RCC 7860 (cell line): ENCODE results near the gene VAT1L.
"Not testable (repeated sequence)": the region's sequence is repeated elsewhere in the genome, so short reads cannot be mapped to it uniquely, and the experiment has no call there.

ENCODE experiments used
- DNase-seq: peaks from one replicate; pipeline ENCODE4 v3.0.0-alpha.2; 2015; ENCODE audit warnings: low spot score
- FAIRE-seq: peaks from 2 replicates; lab custom pipeline; 2012; peaks lifted over from hg19 to GRCh38; lab: Jason Lieb, UNC

The VAT1L gene

DNA sequence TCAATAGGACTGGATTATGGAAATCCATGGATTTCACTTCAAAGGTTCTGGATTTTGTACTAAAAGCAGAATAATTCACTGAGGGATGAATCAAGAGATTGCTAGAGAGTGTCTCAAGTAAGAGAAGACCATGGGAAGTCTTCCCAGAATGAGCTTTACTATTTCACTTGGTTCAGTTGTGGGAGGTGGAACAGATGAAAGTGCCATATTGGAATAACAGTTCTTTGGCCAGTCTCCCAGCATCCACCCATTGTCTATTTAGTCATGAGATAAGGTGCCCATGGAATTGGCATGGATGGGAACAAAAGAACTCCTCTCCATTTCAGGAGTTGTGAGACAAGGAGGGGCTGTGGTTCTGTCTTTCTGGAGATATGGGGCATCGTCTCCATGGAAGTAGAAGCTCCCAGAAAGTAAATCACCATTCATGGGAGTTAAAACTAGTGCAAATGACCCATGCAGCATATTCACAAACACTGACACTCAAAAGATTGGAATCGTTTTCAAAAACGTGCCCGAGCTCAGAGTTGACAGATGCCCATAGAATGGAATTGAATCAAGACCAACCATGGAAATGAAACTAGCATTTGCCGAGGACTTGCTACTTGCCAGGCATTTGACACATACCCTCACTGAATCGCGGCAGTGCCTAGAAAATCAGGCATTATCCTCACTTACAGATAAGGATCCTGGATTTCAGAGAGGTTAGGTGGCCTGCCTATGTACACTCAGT is 197.8 kb downstream of the VAT1L start:
- no peak for DNase-seq
- no peak for FAIRE-seq

- FAIRE-seq = no peak
- no peak for DNase-seq
Measured at GRCh38 chr16:77987810-77988209, 199.4 kb downstream of the VAT1L start.

DNA sequence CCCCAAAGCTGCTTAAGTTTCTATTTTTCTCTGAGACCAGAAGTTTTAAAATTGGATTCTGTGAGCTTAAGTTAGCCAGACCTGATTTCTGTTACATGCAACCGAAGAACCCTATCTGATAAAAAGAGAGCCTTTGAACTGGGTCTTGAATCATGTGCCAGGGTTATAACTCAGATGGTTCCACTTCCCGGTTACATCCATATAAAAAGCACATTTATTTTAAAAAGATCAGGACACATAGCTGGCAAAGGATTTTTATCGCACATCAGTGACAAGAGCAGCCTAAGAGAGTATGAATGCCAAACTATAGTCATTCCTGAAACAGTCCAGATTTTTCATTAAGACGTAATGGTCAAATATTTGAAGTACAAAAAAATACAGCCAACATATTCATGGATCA is 201.5 kb downstream of the VAT1L start:
- DNase-seq (no peak), FAIRE-seq (no peak)

- FAIRE-seq = no peak
- DNase-seq = no peak
Measured at GRCh38 chr16:77991701-77992100, 203.3 kb downstream of the VAT1L start.

DNA sequence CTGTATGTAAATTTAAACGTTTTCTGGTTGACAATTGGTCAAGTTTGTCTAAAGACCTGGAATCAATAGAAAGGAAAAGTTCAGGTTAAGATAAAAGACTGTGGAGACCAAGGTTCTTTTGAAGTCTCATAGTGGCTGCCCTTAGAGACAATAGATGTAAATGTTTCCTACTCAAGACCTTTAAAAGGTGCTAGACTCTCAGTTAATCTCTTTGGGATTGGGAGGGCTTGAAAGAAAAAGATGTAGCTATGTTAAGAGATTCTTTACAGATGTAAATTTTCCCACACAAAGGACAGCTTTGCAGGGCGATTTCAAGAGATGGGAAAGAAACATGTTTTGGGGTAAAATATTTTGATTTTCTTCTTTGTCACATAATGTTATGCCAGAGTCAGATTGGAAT is 204.0 kb downstream of the VAT1L start:
- not testable (repeated sequence) for DNase-seq, FAIRE-seq

DNA sequence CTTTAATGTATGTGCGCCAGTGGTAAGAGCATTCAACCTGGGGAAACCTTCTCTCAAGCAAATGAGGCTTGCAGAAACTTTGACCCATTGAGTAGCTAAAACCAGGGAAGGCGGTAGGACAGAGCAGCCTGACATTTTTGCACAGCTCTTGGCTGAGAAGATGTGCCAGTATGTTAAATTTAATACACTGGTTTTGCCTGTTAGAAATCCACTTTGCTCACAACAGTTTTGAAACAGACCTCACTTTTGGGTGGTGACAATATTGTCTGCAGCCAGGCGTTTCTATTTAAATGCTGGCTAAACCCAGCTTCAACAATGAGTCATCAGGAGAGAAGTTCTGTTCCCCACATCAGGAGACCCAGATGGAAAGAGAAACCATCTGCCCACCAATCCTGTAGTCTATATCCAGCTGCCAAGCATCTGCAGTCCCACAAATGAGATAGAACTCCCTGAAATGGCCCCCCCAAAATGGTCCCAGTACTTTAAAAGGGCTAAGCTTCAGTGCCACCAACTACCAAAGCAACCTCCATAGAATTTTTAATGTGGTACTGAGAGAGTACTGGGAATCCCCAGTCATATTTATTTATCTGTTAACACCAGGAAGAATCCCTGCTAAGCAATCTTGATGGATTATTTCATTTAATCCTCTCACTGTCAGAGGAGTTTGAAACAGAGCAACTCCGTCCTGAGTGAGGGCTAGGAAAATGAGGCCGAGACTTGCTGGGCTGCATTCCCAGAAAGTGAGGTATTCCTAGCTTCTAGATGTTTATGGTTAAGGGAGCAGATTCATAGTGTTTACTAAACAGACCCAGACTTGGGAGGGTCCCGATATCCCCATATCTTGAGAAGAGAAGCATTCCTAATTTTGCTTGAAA is 205.0 kb downstream of the VAT1L start:
- DNase-seq (no peak), FAIRE-seq (no peak)

GRCh38 chr16:77995843-77996455 is 207.6 kb downstream of the VAT1L start:
- FAIRE-seq (no peak), DNase-seq (no peak)

DNA sequence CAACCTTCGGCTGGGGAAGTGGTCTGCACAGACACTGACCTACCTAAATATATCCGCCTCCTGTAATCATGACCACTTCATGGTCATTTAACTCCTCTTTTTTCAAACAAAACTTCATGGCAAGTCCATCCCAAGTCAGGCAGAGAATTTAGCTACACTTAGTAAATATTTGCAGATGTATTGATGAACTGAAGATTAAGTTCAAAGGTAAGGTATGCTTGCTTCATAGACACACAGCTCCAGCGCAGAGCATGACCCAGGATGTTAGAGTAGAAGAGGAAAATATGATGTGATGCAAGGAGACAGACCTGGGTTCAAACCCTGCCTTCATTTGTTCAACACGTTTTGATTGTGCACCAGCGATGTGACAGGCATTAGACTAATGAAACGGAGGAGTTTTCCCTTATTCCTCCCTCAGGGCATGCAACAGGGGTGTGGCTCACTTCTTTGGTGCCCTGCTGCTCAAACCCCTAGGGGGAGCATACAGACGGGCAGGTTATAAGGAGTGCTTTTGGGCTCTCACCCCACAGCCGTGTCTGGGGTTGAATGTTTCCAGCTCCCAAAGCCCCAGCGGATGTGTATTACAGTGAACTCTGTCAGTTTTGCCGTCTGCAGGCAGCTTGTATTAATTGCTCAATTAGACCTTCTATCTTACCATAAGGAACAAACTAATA is 210.1 kb downstream of the VAT1L start:
- DNase-seq (no peak), FAIRE-seq (no peak)

DNA sequence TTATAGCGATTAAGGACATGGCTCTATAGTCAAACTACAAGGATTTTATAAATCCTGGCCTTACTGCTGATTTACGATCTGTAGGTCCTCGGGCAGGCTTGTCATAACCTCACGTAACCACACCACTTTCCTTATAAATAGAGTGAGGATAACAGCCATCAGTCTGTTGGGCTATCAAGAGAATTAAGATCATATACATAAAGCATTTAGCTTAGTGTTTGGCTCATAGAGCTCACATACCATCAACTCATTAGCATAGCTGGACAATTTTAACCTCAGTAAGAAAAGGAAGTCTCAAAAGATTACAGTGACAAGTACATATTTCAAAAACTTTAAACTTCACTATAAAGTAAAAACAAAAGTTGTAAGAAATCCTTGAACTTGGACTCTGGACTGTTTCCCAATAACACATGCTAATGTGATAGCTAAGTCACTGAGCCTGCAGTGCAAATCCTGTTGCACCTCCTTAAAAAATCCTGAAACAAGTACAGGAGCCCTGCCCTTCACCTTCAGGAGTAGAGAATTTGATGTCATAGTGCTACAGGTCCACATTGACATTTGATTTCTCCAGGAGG is 213.2 kb downstream of the VAT1L start:
- DNase-seq (no peak), FAIRE-seq (no peak)

DNA sequence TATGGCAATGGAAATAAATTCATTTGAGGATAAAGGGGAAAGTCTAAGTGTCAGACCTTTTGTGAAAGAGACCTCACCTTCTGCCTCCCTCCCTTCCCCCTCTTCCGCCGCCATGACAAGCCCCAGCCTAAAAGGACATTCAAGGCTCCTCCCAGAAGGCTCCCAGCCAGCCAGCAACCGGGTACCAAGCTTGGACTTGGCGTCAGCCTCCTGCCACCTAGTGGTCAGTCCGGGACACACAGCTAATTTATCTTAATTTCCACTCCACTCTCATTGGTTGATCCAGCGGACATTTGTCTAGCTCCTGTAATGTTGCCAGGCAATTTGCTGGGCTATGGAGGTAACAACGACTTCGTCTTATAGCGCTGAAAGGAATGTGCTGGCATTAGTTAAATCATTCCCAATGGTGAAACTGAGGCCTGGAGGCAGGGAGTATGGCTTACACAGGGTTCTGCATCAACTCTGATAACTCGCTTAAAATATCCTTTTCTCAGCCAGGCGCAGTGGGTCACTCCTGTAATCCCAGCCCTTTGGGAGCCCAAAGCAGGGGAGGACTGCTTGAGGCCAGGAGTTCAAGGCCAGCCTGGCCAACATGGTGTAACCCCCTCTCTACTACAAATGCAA is 214.7 kb downstream of the VAT1L start:
- FAIRE-seq = peak; percentile 66
- peak; percentile 59 for DNase-seq

GRCh38 chr16:78004517-78004916 is 216.2 kb downstream of the VAT1L start:
- no peak for FAIRE-seq

GRCh38 chr16:78005881-78006280 is 217.5 kb downstream of the VAT1L start:
- no peak for FAIRE-seq
- no peak for DNase-seq

More at GRCh38 chr16:78004517-78004916, 216.2 kb downstream of the VAT1L start:
- no peak for DNase-seq

DNA sequence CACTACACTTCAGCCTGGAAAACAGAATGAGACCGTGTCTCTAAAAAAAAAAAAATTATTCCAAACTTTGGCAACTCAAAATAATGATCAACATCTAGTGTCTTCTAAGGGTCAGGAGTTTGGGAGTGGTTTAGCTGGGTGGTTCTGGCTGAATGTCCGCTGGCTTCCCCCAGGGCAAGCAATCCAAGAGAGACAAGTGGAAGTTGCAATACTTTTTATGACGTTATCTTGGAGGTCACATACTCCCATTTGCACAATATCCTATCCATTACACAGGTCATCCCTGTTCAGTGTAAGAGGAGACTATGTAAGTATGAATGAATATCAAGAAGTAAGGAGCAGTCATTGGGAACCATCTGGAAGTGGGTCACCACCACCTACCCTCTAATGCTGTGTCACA is 218.8 kb downstream of the VAT1L start:
- DNase-seq = no peak
- FAIRE-seq = no peak

- FAIRE-seq (no peak), DNase-seq (no peak)
Measured at GRCh38 chr16:78022347-78023060, 234.1 kb downstream of the VAT1L start, which contains the start of gene CLEC3A. TSS of gene CLEC3A (plus strand) at chr16:78022548. CDS start at chr16:78022627, 79 bp downstream.

- no peak for FAIRE-seq
- no peak for DNase-seq
Measured at GRCh38 chr16:78024159-78024558, 235.8 kb downstream of the VAT1L start.

DNA sequence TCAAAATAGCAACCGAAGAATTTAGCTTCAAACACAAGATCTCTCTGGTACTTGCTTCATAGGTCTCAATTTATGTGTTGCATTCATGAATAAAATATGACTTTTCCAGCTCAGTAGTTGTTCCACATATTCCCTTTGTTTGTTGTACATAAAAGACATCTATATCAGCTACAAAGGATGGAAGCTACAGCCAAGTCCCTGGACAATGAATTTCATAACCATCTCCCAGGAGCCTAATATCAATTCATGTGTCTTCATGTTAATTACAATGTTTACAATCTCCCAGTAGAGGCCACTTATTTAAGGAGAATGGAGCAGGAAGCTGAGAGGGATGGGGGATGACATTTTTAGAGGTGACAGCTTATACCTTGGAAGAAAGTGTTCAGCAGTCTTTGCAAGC is 237.3 kb downstream of the VAT1L start:
- DNase-seq (no peak), FAIRE-seq (no peak)

DNA sequence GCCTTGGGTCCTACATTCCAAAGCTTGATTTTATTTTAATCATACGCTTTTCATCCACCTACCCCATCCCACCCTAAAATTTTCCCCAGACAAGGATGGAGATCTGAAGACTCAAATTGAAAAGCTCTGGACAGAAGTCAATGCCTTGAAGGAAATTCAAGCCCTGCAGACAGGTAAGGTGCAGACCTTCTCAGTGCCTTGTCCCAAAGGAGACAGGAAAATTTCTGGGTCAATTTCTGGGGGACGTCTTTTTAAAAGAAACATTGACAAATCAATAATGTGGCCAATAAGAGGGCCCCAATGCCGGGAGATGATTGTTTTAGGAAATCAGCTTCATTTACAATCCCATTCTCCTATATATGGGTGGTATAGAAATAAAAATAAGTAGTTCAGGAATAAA is 239.7 kb downstream of the VAT1L start:
- FAIRE-seq (no peak), DNase-seq (no peak)
